Measurements from ENCODE around the gene OR4C45.

DNA sequence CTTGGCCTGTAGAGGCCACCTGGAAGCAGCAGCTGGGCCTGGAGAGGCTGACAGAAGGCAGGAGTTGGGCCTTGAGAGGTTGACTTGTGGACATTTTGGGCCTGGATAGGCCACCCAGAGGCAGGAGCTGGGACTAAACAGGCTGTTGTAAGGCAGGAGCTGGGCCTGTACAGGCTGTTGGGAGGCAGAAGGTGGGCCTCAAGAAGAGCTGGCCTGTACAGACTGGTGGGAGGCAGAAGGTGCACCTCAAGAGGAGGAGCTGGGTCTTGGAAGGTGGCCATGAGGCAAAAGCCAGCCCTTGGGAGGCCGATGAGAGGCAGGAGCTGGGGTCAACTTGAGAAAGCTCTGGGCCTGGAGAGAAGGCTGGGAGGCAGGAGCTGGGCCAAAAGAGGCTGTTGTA lies 45.3 kb downstream of the OR4C45 start:
- TF ChIP-seq, protein P1, sequence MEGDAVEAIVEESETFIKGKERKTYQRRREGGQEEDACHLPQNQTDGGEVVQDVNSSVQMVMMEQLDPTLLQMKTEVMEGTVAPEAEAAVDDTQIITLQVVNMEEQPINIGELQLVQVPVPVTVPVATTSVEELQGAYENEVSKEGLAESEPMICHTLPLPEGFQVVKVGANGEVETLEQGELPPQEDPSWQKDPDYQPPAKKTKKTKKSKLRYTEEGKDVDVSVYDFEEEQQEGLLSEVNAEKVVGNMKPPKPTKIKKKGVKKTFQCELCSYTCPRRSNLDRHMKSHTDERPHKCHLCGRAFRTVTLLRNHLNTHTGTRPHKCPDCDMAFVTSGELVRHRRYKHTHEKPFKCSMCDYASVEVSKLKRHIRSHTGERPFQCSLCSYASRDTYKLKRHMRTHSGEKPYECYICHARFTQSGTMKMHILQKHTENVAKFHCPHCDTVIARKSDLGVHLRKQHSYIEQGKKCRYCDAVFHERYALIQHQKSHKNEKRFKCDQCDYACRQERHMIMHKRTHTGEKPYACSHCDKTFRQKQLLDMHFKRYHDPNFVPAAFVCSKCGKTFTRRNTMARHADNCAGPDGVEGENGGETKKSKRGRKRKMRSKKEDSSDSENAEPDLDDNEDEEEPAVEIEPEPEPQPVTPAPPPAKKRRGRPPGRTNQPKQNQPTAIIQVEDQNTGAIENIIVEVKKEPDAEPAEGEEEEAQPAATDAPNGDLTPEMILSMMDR (IDR thresholded peaks at IDR 0.05 in 4 of 5, conservative IDR thresholded peaks at IDR 0.05 in 1 of 5), result no peak
- no peak for TF ChIP-seq POLR2A (IDR thresholded peaks at IDR 0.05)

All from gastrocnemius medialis (tissue), 4 donors.